OCI-LY3 (cell line): ENCODE data around the gene GMPPA.

Source experiments
- EZH2phosphoT487 ChIP-seq: fragments of 200-600 bp; shearing (Covaris generic); IDR thresholded peaks from 2 replicates; pipeline ENCODE4 v1.6.1; 2018; ENCODE audit warnings: antibody characterized with exemption, mixed run types, low read depth
- TF ChIP-seq, protein P1 (sequence below): fragments of 200-600, 300-600 bp; sonication (generic); IDR thresholded peaks from 2 replicates; pipeline ENCODE4 v1.5.1; 2014; ENCODE audit warnings: antibody characterized with exemption, low read length, low read depth

DNA sequence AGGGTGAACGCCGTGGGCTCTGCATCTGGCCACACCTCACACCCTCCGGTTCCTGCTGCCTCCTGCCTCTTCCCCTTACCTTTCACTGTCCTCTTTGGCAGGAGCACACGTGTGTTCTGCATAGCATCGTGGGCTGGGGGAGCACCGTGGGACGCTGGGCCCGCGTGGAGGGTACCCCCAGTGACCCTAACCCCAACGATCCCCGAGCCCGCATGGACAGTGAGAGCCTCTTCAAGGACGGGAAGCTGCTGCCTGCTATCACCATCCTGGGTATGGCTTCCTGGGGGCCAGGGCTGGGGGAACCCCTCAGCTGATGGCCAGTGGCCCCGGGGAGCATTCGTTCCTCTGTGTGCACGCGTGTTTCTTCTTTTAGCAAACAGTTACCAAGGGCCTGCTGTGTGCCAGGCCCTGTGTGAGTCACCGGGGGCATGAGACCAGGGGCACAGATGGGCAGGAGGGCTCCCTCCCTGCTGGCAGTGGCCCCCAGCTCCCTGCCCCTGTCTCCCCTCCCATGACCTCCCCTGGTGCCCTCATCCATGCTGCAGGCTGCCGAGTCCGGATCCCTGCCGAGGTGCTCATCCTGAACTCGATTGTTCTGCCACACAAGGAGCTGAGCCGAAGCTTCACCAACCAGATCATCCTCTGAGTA lies 7.6 kb downstream of the GMPPA start:
- TF ChIP-seq, protein P1, sequence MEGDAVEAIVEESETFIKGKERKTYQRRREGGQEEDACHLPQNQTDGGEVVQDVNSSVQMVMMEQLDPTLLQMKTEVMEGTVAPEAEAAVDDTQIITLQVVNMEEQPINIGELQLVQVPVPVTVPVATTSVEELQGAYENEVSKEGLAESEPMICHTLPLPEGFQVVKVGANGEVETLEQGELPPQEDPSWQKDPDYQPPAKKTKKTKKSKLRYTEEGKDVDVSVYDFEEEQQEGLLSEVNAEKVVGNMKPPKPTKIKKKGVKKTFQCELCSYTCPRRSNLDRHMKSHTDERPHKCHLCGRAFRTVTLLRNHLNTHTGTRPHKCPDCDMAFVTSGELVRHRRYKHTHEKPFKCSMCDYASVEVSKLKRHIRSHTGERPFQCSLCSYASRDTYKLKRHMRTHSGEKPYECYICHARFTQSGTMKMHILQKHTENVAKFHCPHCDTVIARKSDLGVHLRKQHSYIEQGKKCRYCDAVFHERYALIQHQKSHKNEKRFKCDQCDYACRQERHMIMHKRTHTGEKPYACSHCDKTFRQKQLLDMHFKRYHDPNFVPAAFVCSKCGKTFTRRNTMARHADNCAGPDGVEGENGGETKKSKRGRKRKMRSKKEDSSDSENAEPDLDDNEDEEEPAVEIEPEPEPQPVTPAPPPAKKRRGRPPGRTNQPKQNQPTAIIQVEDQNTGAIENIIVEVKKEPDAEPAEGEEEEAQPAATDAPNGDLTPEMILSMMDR = no peak
- TF ChIP-seq EZH2phosphoT487 = no peak
